HepG2 (cell line): Measurements from ENCODE around the gene FXYD1. TPM values are rescaled to one million over a fixed set of nuclear protein-coding genes. Genes with fewer than 3 reads are reported as not detected.

Source experiments
- ATAC-seq: fragments of 200-7000 bp; cut with Tn5 transposase; 3 replicates; pipeline ENCODE4 v1.9.1; 2020; ENCODE audit warnings: mild to moderate bottlenecking, moderate library complexity
- BruUV-seq: library from RNA; stranded (reverse); fragments of 400-500 nt; replicated peaks from 2 replicates; lab custom pipeline; 2021; lab: Mats Ljungman, UMichigan
- CTCF ChIA-PET: fragments of 300-600 bp; formaldehyde crosslinking; extraction: SDS; loops from one replicate; lab custom pipeline; 2021; ENCODE audit warnings: low total read pairs, inconsistent platforms, low intra/inter-chr PET ratio; lab: Yijun Ruan, JAX
- POLR2A ChIA-PET: fragments of 350-600 bp; sonication (Branson Sonifier 250); formaldehyde crosslinking; loops from one replicate; lab custom pipeline; 2020; ENCODE audit warnings: antibody characterized with exemption, inconsistent platforms; lab: Yijun Ruan, JAX
- DNase-seq: peaks from one replicate; pipeline ENCODE4 v3.0.0-alpha.2; 2015; ENCODE audit warnings: low spot score
- FAIRE-seq: peaks from 3 replicates; lab custom pipeline; 2011; peaks lifted over from hg19 to GRCh38; lab: Jason Lieb, UNC
- H2AFZ ChIP-seq: one replicate; pipeline ENCODE4 v1.6.1; 2011; ENCODE audit warnings: low read length, inconsistent platforms
- H3K27ac ChIP-seq: fragments of 300-600 bp; 3 replicates; pipeline ENCODE4 v1.8.0; 2011; ENCODE audit warnings: mixed run types, mild to moderate bottlenecking, mixed read lengths, low read length, inconsistent platforms; ENCODE audit not compliant: insufficient read depth; ENCODE audit errors: extremely low read length
- H3K27me3 ChIP-seq, 2 experiments: fragments of 200-600 bp in 1 of 2; 2 replicates in 1 of 2; 3 replicates in 1 of 2; pipeline versions ENCODE4 v1.6.0 to v1.8.0; 2011; ENCODE audit warnings: low read length in 2 of 2, mild to moderate bottlenecking in 2 of 2, moderate library complexity in 2 of 2, inconsistent platforms in 1 of 2; ENCODE audit not compliant: insufficient read depth in 2 of 2, control insufficient read depth in 1 of 2
- H3K36me3 ChIP-seq, 2 experiments: fragments of 200-600 bp in 1 of 2; replicated peaks in 1 of 2; 2 replicates in 1 of 2; 3 replicates in 1 of 2; pipeline versions ENCODE4 v1.5.1 to v1.8.0; 2011; ENCODE audit warnings: low read length in 2 of 2, inconsistent platforms in 1 of 2; ENCODE audit not compliant: insufficient read depth in 2 of 2, control insufficient read depth in 1 of 2
- H3K4me1 ChIP-seq: 2 replicates; pipeline ENCODE4 v1.5.1; 2012; ENCODE audit warnings: low read length, inconsistent platforms; ENCODE audit not compliant: insufficient read depth
- H3K4me2 ChIP-seq: 2 replicates; pipeline ENCODE4 v1.6.0; 2011; ENCODE audit warnings: low read depth, low read length, inconsistent platforms
- H3K4me3 ChIP-seq, 3 experiments: fragments of 200-600 bp in 1 of 3; sonication (generic), shearing (Covaris generic) in 1 of 3; replicated peaks in 1 of 3; 2 replicates each; pipeline ENCODE4 v1.5.1; 2011 to 2016; ENCODE audit warnings: low read length in 3 of 3, inconsistent platforms in 2 of 3, low read depth in 2 of 3, mild to moderate bottlenecking in 2 of 3, control low read depth in 1 of 3, mixed read lengths in 1 of 3; ENCODE audit not compliant: insufficient read depth in 1 of 3
- H3K79me2 ChIP-seq: one replicate; pipeline ENCODE4 v1.6.1; 2011; ENCODE audit warnings: low read length, inconsistent platforms; ENCODE audit not compliant: insufficient read depth
- H3K9ac ChIP-seq: 2 replicates; pipeline ENCODE4 v1.6.0; 2011; ENCODE audit warnings: mild to moderate bottlenecking, low read depth, low read length, inconsistent platforms; ENCODE audit not compliant: insufficient read depth
- H3K9me3 ChIP-seq: 2 replicates; pipeline ENCODE4 v1.5.1; 2012; ENCODE audit warnings: mild to moderate bottlenecking, low read length
- H4K20me1 ChIP-seq: 2 replicates; pipeline ENCODE4 v1.6.0; 2011; ENCODE audit warnings: inconsistent platforms, mild to moderate bottlenecking, low read length, moderate library complexity; ENCODE audit not compliant: insufficient read depth
- CBX5 ChIP-seq: sonication (generic); formaldehyde crosslinking; IDR thresholded peaks from 2 replicates; pipeline ENCODE4 v1.4.0; 2020; ENCODE audit warnings: missing genetic modification reagents, borderline replicate concordance
- DNMT1 ChIP-seq: sonication (generic); formaldehyde crosslinking; IDR thresholded peaks from 2 replicates; pipeline ENCODE4 v1.5.1; 2020; ENCODE audit warnings: mild to moderate bottlenecking, missing genetic modification reagents
- RFX1 ChIP-seq: fragments of 450-650 bp; IDR thresholded peaks from 2 replicates; pipeline ENCODE4 v1.6.1; 2017
- ZFYVE20 ChIP-seq: sonication (generic); formaldehyde crosslinking; IDR thresholded peaks from 2 replicates; pipeline ENCODE4 v1.8.0; 2023; ENCODE audit warnings: low read depth, mild to moderate bottlenecking, moderate library complexity, missing genetic modification reagents, borderline replicate concordance
- ZKSCAN5 ChIP-seq: sonication (generic); formaldehyde crosslinking; IDR thresholded peaks from 2 replicates; pipeline ENCODE4 v1.5.1; 2020; ENCODE audit warnings: mild to moderate bottlenecking, missing genetic modification reagents
- ZNF629 ChIP-seq: sonication (generic); formaldehyde crosslinking; conservative IDR thresholded peaks from 2 replicates; pipeline ENCODE4 v1.5.0; 2020; ENCODE audit warnings: missing genetic modification reagents
- WGBS: methylation state at CpG from one replicate; pipeline ENCODE4 v1.1.6; 2017; ENCODE audit warnings: low lambda C conversion rate; 5-methylcytosine and 5-hydroxymethylcytosine counted together
- in situ Hi-C: cut with HindIII; loops from 2 replicates; pipeline ENCODE4 v1.10.0; 2017; ENCODE audit warnings: low pct_unique_long_range_greater_than_20kb; ENCODE audit not compliant: extremely low pct_ligation_motif_present
- intact Hi-C: fragments of 100-400 bp; cut with micrococcal nuclease; formaldehyde crosslinking; loops from one replicate; pipeline ENCODE4 v1.10.0; 2022; ENCODE audit not compliant: unreplicated experiment
- polyA plus RNA-seq, 8 experiments: library from polyadenylated mRNA; depleted of rRNA in 3 of 8; stranded (reverse) in 7 of 8; unstranded in 1 of 8; fragments of >200 nt; fragmentation: Illumina TruSeq in 4 of 8; extraction: Trizol in 4 of 8; gene quantifications; 2 replicates each; pipeline versions ENCODE4 v1.2.1 to v1.2.3, GENCODE V29; 2011 to 2016; ENCODE audit warnings: low read depth in 4 of 8, missing spikeins in 1 of 8, mixed read lengths in 1 of 8; ENCODE audit not compliant: insufficient read depth in 1 of 8
- total RNA-seq, 5 experiments: library from RNA; depleted of rRNA; stranded (reverse); fragments of >200 nt; fragmentation: Illumina TruSeq; extraction: Trizol; gene quantifications; 2 replicates each; pipeline ENCODE4 v1.2.3, GENCODE V29; 2016; ENCODE audit warnings: low read depth in 1 of 5
- TF ChIP-seq, protein P1 (sequence below): sonication (generic); formaldehyde crosslinking; IDR thresholded peaks from 2 replicates; pipeline ENCODE4 v1.5.0; 2020; ENCODE audit warnings: missing genetic modification reagents
- TF ChIP-seq, protein P2 (sequence below), 2 experiments: fragments of 450-650 bp in 1 of 2; sonication (generic) in 1 of 2; formaldehyde crosslinking in 1 of 2; IDR thresholded peaks; 2 replicates each; pipeline versions ENCODE4 v1.6.1 to v1.8.0; 2016 to 2022; ENCODE audit warnings: antibody characterized with exemption in 1 of 2, mild to moderate bottlenecking in 1 of 2, missing genetic modification reagents in 1 of 2
- TF ChIP-seq, protein P3 (sequence below): sonication (generic); formaldehyde crosslinking; IDR thresholded peaks from 2 replicates; pipeline ENCODE4 v1.5.1; 2020; ENCODE audit warnings: mild to moderate bottlenecking, missing genetic modification reagents, borderline replicate concordance
- TF ChIP-seq, protein P4 (sequence below), 2 experiments: sonication (generic) in 1 of 2; formaldehyde crosslinking in 1 of 2; IDR thresholded peaks; 2 replicates each; pipeline versions ENCODE4 v1.5.1 to v1.6.1; 2011 to 2020; ENCODE audit warnings: borderline replicate concordance in 1 of 2, low read depth in 1 of 2, low read length in 1 of 2, mild to moderate bottlenecking in 1 of 2, missing genetic modification reagents in 1 of 2, moderate library complexity in 1 of 2

Gene FXYD1
- total and polyA plus RNA-seq, 2 of the 13 experiments (the other 11 are each of a cell fraction or from before 2014, with no cell fraction given) = 31.2 TPM; not detected in 1

- POLR2A ChIA-PET = no interaction called here
- no peak for DNase-seq
- H2AFZ ChIP-seq = no peak overlapping the region
- 42% methylated on average over 3 of the region's 3 CpGs for WGBS
- in situ Hi-C loops (no loop called here), intact Hi-C loops (no loop called here)
- H3K27me3 ChIP-seq = peaks cover 0 to 6% of the 10 kb centered on the region in 2 experiments; a peak in 2 of 5 replicates
- no peak overlapping the region for H3K27ac ChIP-seq
- FAIRE-seq = no peak
- H3K4me2 ChIP-seq = no peak overlapping the region
- no peaks in the 10 kb centered on the region for H3K79me2 ChIP-seq
- BruUV-seq = no TSS peak
- no peak overlapping the region for H3K9ac ChIP-seq
- H3K4me1 ChIP-seq = no peaks in the 10 kb centered on the region
- CTCF ChIA-PET = no interaction called here
- H3K4me3 ChIP-seq = no peak overlapping the region
- ATAC-seq = no peak
- H3K36me3 ChIP-seq = no peaks in the 10 kb centered on the region
- no peaks in the 10 kb centered on the region for H4K20me1 ChIP-seq
- no peaks in the 10 kb centered on the region for H3K9me3 ChIP-seq
- TF ChIP-seq DNMT1 (no peak), ZFYVE20 (no peak), ZNF629 (CRISPR knock-in tag) (no peak), ZKSCAN5 (CRISPR knock-in tag) (no peak), CBX5 (CRISPR knock-in tag) (no peak), RFX1 (no peak)
- TF ChIP-seq, protein P1, sequence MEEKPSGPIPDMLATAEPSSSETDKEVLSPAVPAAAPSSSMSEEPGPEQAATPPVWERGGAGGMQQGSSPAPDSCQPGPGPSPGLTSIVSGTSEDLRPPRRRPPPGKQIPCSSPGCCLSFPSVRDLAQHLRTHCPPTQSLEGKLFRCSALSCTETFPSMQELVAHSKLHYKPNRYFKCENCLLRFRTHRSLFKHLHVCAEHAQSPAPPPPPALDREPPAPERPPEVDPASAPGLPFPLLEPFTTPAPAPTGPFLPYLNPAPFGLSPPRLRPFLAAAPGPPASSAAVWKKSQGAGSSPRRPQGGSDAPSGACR = no peak
- TF ChIP-seq, protein P2, sequence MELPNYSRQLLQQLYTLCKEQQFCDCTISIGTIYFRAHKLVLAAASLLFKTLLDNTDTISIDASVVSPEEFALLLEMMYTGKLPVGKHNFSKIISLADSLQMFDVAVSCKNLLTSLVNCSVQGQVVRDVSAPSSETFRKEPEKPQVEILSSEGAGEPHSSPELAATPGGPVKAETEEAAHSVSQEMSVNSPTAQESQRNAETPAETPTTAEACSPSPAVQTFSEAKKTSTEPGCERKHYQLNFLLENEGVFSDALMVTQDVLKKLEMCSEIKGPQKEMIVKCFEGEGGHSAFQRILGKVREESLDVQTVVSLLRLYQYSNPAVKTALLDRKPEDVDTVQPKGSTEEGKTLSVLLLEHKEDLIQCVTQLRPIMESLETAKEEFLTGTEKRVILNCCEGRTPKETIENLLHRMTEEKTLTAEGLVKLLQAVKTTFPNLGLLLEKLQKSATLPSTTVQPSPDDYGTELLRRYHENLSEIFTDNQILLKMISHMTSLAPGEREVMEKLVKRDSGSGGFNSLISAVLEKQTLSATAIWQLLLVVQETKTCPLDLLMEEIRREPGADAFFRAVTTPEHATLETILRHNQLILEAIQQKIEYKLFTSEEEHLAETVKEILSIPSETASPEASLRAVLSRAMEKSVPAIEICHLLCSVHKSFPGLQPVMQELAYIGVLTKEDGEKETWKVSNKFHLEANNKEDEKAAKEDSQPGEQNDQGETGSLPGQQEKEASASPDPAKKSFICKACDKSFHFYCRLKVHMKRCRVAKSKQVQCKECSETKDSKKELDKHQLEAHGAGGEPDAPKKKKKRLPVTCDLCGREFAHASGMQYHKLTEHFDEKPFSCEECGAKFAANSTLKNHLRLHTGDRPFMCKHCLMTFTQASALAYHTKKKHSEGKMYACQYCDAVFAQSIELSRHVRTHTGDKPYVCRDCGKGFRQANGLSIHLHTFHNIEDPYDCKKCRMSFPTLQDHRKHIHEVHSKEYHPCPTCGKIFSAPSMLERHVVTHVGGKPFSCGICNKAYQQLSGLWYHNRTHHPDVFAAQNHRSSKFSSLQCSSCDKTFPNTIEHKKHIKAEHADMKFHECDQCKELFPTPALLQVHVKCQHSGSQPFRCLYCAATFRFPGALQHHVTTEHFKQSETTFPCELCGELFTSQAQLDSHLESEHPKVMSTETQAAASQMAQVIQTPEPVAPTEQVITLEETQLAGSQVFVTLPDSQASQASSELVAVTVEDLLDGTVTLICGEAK (IDR thresholded peaks at IDR 0.05) = no peak
- TF ChIP-seq, protein P2 (CRISPR knock-in tag; IDR thresholded peaks at IDR 0.05) = no peak
- TF ChIP-seq, protein P3, sequence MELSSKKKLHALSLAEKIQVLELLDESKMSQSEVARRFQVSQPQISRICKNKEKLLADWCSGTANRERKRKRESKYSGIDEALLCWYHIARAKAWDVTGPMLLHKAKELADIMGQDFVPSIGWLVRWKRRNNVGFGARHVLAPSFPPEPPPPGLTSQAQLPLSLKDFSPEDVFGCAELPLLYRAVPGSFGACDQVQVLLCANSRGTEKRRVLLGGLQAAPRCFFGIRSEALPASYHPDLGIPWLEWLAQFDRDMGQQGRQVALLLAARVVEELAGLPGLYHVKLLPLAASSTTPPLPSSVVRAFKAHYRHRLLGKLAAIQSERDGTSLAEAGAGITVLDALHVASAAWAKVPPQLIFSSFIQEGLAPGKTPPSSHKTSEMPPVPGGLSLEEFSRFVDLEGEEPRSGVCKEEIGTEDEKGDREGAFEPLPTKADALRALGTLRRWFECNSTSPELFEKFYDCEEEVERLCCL (CRISPR knock-in tag) = no peak
- TF ChIP-seq, protein P4, sequence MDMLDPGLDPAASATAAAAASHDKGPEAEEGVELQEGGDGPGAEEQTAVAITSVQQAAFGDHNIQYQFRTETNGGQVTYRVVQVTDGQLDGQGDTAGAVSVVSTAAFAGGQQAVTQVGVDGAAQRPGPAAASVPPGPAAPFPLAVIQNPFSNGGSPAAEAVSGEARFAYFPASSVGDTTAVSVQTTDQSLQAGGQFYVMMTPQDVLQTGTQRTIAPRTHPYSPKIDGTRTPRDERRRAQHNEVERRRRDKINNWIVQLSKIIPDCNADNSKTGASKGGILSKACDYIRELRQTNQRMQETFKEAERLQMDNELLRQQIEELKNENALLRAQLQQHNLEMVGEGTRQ (IDR thresholded peaks at IDR 0.05; ENCODE audit: low read depth, low read length) = no peak
- TF ChIP-seq, protein P4 (CRISPR knock-in tag; IDR thresholded peaks at IDR 0.05; ENCODE audit: borderline replicate concordance) = no peak
Measured at GRCh38 chr19:35176181-35176570, 37.6 kb downstream of the FXYD1 start.
